Right lobe of liver (tissue), 6 donors: ENCODE measurements around the gene CPLX1. TPM values are rescaled to one million over a fixed set of nuclear protein-coding genes. Genes with fewer than 3 reads are reported as not detected.
A peak's percentile ranks its signal among the peaks of the same experiment; 100 is the strongest.

ENCODE experiments used
- ATAC-seq, 4 donors: fragments of 200-7000 bp; cut with Tn5 transposase; one replicate each; pipeline ENCODE4 v1.9.1; 2020; ENCODE audit warnings: mild to moderate bottlenecking in 4 of 4, moderate library complexity in 4 of 4
- DNase-seq, 3 donors: peaks; one replicate each; pipeline ENCODE4 v3.0.0-alpha.2; 2020
- H3K27ac ChIP-seq, 3 donors: fragments of 200-600 bp; one replicate each; pipeline ENCODE4 v1.8.0; 2022
- H3K27me3 ChIP-seq, 2 donors: fragments of 200-600 bp; one replicate each; pipeline ENCODE4 v1.8.0; 2022
- H3K36me3 ChIP-seq, 4 donors: fragments of 200-600 bp; sonication (generic) in 1 of 4; one replicate each; pipeline versions ENCODE4 v1.5.1 to v1.8.0; 2017 to 2022; ENCODE audit warnings: control low read depth in 1 of 4
- H3K4me1 ChIP-seq, 4 donors: fragments of 200-600 bp; sonication (generic) in 1 of 4; one replicate each; pipeline versions ENCODE4 v1.5.1 to v1.8.0; 2017 to 2022; ENCODE audit warnings: control low read depth in 1 of 4
- H3K4me3 ChIP-seq, 3 donors: fragments of 200-600 bp; one replicate each; pipeline ENCODE4 v1.8.0; 2022
- H3K9me3 ChIP-seq, 4 donors: fragments of 200-600 bp; sonication (generic) in 1 of 4; one replicate each; pipeline versions ENCODE4 v1.5.1 to v1.8.0; 2017 to 2022; ENCODE audit warnings: control low read depth in 1 of 4
- POLR2A ChIP-seq: fragments of 450-650 bp; IDR thresholded peaks from one replicate; pipeline ENCODE4 v1.6.1; 2017; ENCODE audit warnings: antibody characterized with exemption, mild to moderate bottlenecking
- WGBS: methylation state at CpG from one replicate; pipeline ENCODE4 v1.1.6; 2018; ENCODE audit warnings: low coverage, low lambda C conversion rate; ENCODE audit not compliant: insufficient coverage; ENCODE audit errors: missing lambda C conversion rate; 5-methylcytosine and 5-hydroxymethylcytosine counted together
- intact Hi-C, 2 donors: fragments of 100-400 bp; cut with DNase I; formaldehyde crosslinking; loops; one replicate each; pipeline versions ENCODE4 v1.11.2 to v1.14.1; 2022
- total RNA-seq, 6 experiments: library from RNA; depleted of rRNA in 2 of 6; stranded (reverse); fragments of >200 nt in 2 of 6; fragmentation: NEBNext Ultra II Directional in 3 of 6; extraction: Animal tissue kit (Norgen Biotek cat#: 25700) in 3 of 6; gene quantifications; one replicate each; pipeline versions ENCODE4 v1.1.0 to v1.2.4, GENCODE V29; 2016 to 2023
- TF ChIP-seq, protein P1 (sequence below), 4 donors: fragments of 200-600 bp in 3 of 4; fragments of 450-650 bp in 1 of 4; IDR thresholded peaks; one replicate each; pipeline versions ENCODE4 v1.5.1 to v1.8.0; 2016 to 2022; ENCODE audit warnings: antibody characterized with exemption in 4 of 4, mild to moderate bottlenecking in 2 of 4
- donor health status: DM: no; HTN: yes; CAD: no.
- donor health status: DM: no; HTN: no; CAD: no.
- donor health status: DM: no; HTN: no; CAD: no.
- donor health status: DM: no; HTN: yes; CAD: no.
- donor health status: DM: no; HTN: yes; CAD: no.

The CPLX1 gene
- total RNA-seq, 6 experiments from 2014 or later, result 0.86 to 3.7 (median 2.4) TPM

DNA sequence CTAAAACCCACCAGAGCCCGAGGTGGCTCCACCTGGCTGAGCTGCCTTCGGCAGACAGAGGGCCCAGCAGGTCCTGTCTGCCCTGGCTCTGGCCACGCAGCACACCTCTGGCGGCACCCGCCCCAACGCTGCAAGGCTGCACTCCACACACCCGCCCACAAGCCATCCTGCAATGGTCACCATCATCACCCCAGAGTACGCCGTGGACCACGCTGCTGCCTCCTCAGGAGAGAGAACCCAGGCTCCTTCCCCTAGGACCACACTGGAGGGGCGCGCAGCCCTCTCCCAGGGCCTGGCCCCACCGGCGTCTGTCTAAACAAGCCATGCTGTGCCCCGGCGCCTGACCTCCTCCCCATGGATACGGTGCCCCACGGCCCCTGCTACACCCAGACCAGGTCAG lies 39.6 kb upstream of the CPLX1 start:
- H3K36me3 ChIP-seq, result peaks cover 0 to 70% (median 13%) of the 10 kb centered on the region in 4 donors
- intact Hi-C loops, result loop anchor here in 1 of 2 donors (10.0 kb wide), 1 partner anchor 111 kb away; no protein-coding TSS in a partner anchor
- DNase-seq, result peak in 1 of 3 donors; percentile 16

DNA sequence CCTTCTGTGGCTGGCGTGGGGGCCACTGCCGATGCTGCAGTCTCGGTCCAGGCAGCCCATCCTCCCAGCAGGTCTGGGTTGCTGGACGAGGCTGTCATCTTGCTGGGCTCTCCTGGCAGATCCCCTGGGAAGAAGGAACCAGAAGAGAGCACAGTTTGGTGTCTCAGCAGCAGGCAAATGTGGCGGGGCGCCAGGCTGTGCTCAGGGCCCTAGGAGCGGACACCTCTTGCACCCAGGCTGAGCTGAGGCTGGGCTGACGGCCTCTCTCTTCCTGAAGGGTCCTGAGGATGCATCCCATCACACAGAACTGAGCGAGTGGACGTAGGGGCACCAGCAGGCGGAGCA lies 39.2 kb upstream of the CPLX1 start:
- peaks cover 0 to 70% (median 14%) of the 10 kb centered on the region in 4 donors for H3K36me3 ChIP-seq
- WGBS, result no CpG with 5 or more reads among the region's 11 CpGs
- peak in 2 of 3 donors; percentile 20 to 45 for DNase-seq

More for the DNA sequence above, 39.6 kb upstream of the CPLX1 start:
- no CpG with 5 or more reads among the region's 18 CpGs for WGBS
- no peak overlapping the region for H3K4me3 ChIP-seq
- H3K9me3 ChIP-seq, result no peaks in the 10 kb centered on the region
- no peaks in the 10 kb centered on the region for H3K27me3 ChIP-seq
- no peaks in the 10 kb centered on the region for H3K4me1 ChIP-seq
- no peak for TF ChIP-seq POLR2A
- TF ChIP-seq, protein P1, sequence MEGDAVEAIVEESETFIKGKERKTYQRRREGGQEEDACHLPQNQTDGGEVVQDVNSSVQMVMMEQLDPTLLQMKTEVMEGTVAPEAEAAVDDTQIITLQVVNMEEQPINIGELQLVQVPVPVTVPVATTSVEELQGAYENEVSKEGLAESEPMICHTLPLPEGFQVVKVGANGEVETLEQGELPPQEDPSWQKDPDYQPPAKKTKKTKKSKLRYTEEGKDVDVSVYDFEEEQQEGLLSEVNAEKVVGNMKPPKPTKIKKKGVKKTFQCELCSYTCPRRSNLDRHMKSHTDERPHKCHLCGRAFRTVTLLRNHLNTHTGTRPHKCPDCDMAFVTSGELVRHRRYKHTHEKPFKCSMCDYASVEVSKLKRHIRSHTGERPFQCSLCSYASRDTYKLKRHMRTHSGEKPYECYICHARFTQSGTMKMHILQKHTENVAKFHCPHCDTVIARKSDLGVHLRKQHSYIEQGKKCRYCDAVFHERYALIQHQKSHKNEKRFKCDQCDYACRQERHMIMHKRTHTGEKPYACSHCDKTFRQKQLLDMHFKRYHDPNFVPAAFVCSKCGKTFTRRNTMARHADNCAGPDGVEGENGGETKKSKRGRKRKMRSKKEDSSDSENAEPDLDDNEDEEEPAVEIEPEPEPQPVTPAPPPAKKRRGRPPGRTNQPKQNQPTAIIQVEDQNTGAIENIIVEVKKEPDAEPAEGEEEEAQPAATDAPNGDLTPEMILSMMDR (IDR thresholded peaks at IDR 0.05), result no peak
- no peak overlapping the region for H3K27ac ChIP-seq
- no peak for ATAC-seq

DNA sequence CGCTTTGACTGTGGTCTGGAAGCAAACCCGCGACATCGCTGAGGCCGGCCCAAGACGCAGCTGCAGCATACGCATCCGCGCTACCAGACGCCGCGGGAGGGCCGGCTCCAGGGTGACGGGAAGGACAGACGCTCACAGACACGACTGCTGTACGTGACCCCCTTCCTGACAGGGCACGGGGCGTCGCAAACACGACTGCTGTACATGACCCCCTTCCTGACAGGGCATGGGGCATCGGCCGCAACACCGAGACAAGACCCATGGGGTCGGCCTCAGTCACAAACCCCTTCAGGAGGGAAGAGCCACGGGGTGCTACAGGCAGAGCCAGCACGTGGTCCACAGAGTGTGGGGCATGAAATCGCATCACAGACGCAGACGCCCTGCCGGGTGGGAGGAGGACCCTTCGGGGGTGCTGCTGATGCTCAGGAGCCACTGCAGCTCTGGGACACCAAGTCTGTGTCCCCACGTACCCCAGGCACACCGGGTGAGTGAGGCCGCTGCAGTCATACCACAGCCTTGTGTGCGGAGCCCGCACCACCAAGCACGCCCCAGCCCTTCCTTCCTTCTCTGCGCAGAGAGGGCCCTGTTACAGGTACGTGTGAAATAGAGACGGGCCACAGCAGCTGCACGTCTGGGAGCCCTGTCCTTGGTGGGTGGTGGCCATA lies 38.7 kb upstream of the CPLX1 start:
- Histone ChIP-seq H3K36me3 (peaks cover 0 to 74% (median 14%) of the 10 kb centered on the region in 4 donors), H3K27ac (no peak overlapping the region), H3K4me3 (no peak overlapping the region), H3K9me3 (no peaks in the 10 kb centered on the region), H3K27me3 (no peaks in the 10 kb centered on the region), H3K4me1 (no peaks in the 10 kb centered on the region)
- 93% methylated on average over 15 of the region's 42 CpGs for WGBS
- ATAC-seq (no peak), DNase-seq (peak in 2 of 3 donors; percentile 18 to 49)
- intact Hi-C loops, result loop anchor here in 1 of 2 donors (10.0 kb wide), 1 partner anchor 110 kb away; no protein-coding TSS in a partner anchor
- TF ChIP-seq, protein P1 (IDR thresholded peaks at IDR 0.05), result no peak
- no peak for TF ChIP-seq POLR2A

More for the DNA sequence above, 39.2 kb upstream of the CPLX1 start:
- Histone ChIP-seq H3K27ac (no peak overlapping the region), H3K9me3 (no peaks in the 10 kb centered on the region), H3K4me1 (no peaks in the 10 kb centered on the region), H3K27me3 (no peaks in the 10 kb centered on the region), H3K4me3 (no peak overlapping the region)
- no peak for ATAC-seq
- TF ChIP-seq, protein P1 (IDR thresholded peaks at IDR 0.05), result no peak
- no peak for TF ChIP-seq POLR2A
- intact Hi-C loops, result loop anchor here in 1 of 2 donors (10.0 kb wide), 1 partner anchor 110 kb away; no protein-coding TSS in a partner anchor

DNA sequence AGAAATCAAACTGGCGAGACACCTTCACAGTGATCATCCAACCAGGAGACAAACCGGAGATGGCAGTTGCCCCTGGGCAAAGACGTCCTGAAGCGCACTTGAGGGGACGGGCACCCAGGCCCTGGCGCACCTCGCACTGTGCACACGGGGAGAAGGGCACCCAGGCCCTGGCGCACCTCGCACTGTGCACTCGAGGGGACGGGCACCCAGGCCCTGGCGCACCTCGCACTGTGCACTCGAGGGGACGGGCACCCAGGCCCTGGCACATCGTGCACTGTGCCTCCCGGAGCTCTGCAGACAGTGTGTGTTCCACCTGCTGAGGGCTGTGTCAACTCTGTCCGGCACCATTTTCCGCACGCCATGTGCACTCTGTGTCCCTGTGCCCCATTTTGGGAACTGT lies 34.6 kb upstream of the CPLX1 start:
- Histone ChIP-seq H3K36me3 (peaks cover 0 to 72% (median 18%) of the 10 kb centered on the region in 4 donors), H3K4me3 (no peak overlapping the region), H3K27me3 (no peaks in the 10 kb centered on the region), H3K27ac (no peak overlapping the region), H3K4me1 (no peaks in the 10 kb centered on the region), H3K9me3 (no peaks in the 10 kb centered on the region)
- TF ChIP-seq, protein P1 (IDR thresholded peaks at IDR 0.05), result no peak
- TF ChIP-seq POLR2A, result no peak
- intact Hi-C loops, result loop anchor here in 1 of 2 donors (10.0 kb wide), 1 partner anchor 106 kb away; no protein-coding TSS in a partner anchor
- ATAC-seq, result no peak
- WGBS, result 100% methylated on average over 4 of the region's 21 CpGs
- peak in 1 of 3 donors; percentile 33 for DNase-seq
